GM23338 (cell line): Measurements from ENCODE around the gene EIF4G3. TPM values are rescaled to one million over a fixed set of nuclear protein-coding genes. Genes with fewer than 3 reads are reported as not detected.

ENCODE experiments used
- ATAC-seq: fragments of 200-7000 bp; cut with Tn5 transposase; 3 replicates; pipeline ENCODE4 v1.9.1; 2020
- DNase-seq: peaks from one replicate; pipeline ENCODE4 v3.0.0-alpha.2; 2015; ENCODE audit warnings: low spot score
- H2AFZ ChIP-seq: fragments of 200-600 bp; sonication (generic); 2 replicates; pipeline ENCODE4 v1.8.0; 2016; ENCODE audit warnings: antibody characterized with exemption, mild to moderate bottlenecking, moderate library complexity
- H3F3A ChIP-seq: fragments of 200-600 bp; sonication (generic); replicated peaks from 2 replicates; pipeline ENCODE4 v1.8.0; 2017; ENCODE audit warnings: antibody characterized with exemption, mixed run types, low read depth
- H3K27ac ChIP-seq: fragments of 200-600 bp; sonication (generic); 2 replicates; pipeline ENCODE4 v1.6.1; 2016; ENCODE audit warnings: low read depth
- H3K27me3 ChIP-seq: fragments of 200-600 bp; sonication (generic); 2 replicates; pipeline ENCODE4 v1.8.0; 2016; ENCODE audit warnings: mild to moderate bottlenecking, mixed run types, moderate library complexity; ENCODE audit not compliant: insufficient read depth
- H3K36me3 ChIP-seq: fragments of 200-600 bp; sonication (generic); 2 replicates; pipeline ENCODE4 v1.8.0; 2016; ENCODE audit warnings: mild to moderate bottlenecking; ENCODE audit not compliant: insufficient read depth
- H3K4me1 ChIP-seq: fragments of 200-600 bp; sonication (generic); 2 replicates; pipeline ENCODE4 v1.8.0; 2016; ENCODE audit warnings: mild to moderate bottlenecking, moderate library complexity; ENCODE audit not compliant: insufficient read depth
- H3K4me2 ChIP-seq: fragments of 200-600 bp; sonication (generic); 2 replicates; pipeline ENCODE4 v1.7.1; 2017; ENCODE audit warnings: mixed run types
- H3K4me3 ChIP-seq: fragments of 200-600 bp; sonication (generic); 2 replicates; pipeline ENCODE4 v1.6.1; 2016; ENCODE audit warnings: mixed run types
- H3K79me2 ChIP-seq: fragments of 200-600 bp; sonication (generic); replicated peaks from 2 replicates; pipeline ENCODE4 v1.8.0; 2017; ENCODE audit warnings: mild to moderate bottlenecking; ENCODE audit not compliant: insufficient read depth
- H3K9me2 ChIP-seq: fragments of 200-600 bp; sonication (generic); 2 replicates; pipeline ENCODE4 v1.8.0; 2017; ENCODE audit not compliant: insufficient read depth
- H4K20me1 ChIP-seq: fragments of 200-600 bp; sonication (generic); replicated peaks from 2 replicates; pipeline ENCODE4 v1.8.0; 2017; ENCODE audit warnings: mild to moderate bottlenecking; ENCODE audit not compliant: insufficient read depth
- H3K27ac Mint-ChIP-seq: 2 replicates; pipeline ENCODE4 v1.8.0; 2020; ENCODE audit warnings: inconsistent platforms, mild to moderate bottlenecking, moderate library complexity, mixed read lengths
- H3K27me3 Mint-ChIP-seq: 3 replicates; pipeline ENCODE4 v1.8.0; 2022; ENCODE audit warnings: low read depth, mild to moderate bottlenecking, moderate library complexity, mixed read lengths, inconsistent platforms; ENCODE audit not compliant: insufficient read depth, poor library complexity
- H3K36me3 Mint-ChIP-seq: 3 replicates; pipeline ENCODE4 v1.8.0; 2021; ENCODE audit warnings: low read depth, mild to moderate bottlenecking, inconsistent platforms, moderate library complexity, mixed read lengths
- H3K4me1 Mint-ChIP-seq: 3 replicates; pipeline ENCODE4 v1.8.0; 2020; ENCODE audit warnings: mild to moderate bottlenecking, inconsistent platforms, mixed read lengths
- H3K4me3 Mint-ChIP-seq: 3 replicates; pipeline ENCODE4 v1.8.0; 2021; ENCODE audit warnings: moderate library complexity, mild to moderate bottlenecking, inconsistent platforms, mixed read lengths
- H3K9me3 Mint-ChIP-seq: 3 replicates; pipeline ENCODE4 v1.8.0; 2020; ENCODE audit warnings: moderate library complexity, mild to moderate bottlenecking, inconsistent platforms, mixed read lengths
- CREB1 ChIP-seq: fragments of 250-450 bp; sonication (Bioruptor Pico); IDR thresholded peaks from 2 replicates; pipeline ENCODE4 v1.5.0; 2020; ENCODE audit warnings: low read depth, mild to moderate bottlenecking, moderate library complexity
- CTCF ChIP-seq, 2 experiments: fragments of 200-600 bp in 1 of 2; sonication (generic) in 1 of 2; conservative IDR thresholded peaks; 2 replicates each; pipeline versions ENCODE4 v1.5.1 to v1.6.1; 2016 to 2017; ENCODE audit warnings: antibody characterized with exemption in 2 of 2, low read depth in 2 of 2, mild to moderate bottlenecking in 2 of 2, moderate library complexity in 1 of 2
- EZH2 ChIP-seq: fragments of 200-600 bp; sonication (generic); IDR thresholded peaks from one replicate; pipeline ENCODE4 v1.8.0; 2017; ENCODE audit warnings: antibody characterized with exemption, mild to moderate bottlenecking, low read depth; ENCODE audit not compliant: unreplicated experiment
- NANOG ChIP-seq: IDR thresholded peaks from 2 replicates; pipeline ENCODE4 v1.6.1; 2016; ENCODE audit warnings: antibody characterized with exemption, borderline replicate concordance
- POLR2AphosphoS5 ChIP-seq: IDR thresholded peaks from 2 replicates; pipeline ENCODE4 v1.6.1; 2016; ENCODE audit warnings: antibody characterized with exemption, low read depth
- ZNF114 ChIP-seq: fragments of 250-450 bp; sonication (Bioruptor Pico); IDR thresholded peaks from 2 replicates; pipeline ENCODE4 v1.5.0; 2020; ENCODE audit warnings: mild to moderate bottlenecking, moderate library complexity
- ZNF462 ChIP-seq: fragments of 250-450 bp; sonication (Bioruptor Pico); IDR thresholded peaks from 2 replicates; pipeline ENCODE4 v1.5.0; 2020; ENCODE audit warnings: mild to moderate bottlenecking, moderate library complexity
- polyA plus RNA-seq: library from polyadenylated mRNA; unstranded; fragments of >200 nt; fragmentation: Nextera tagmentation; extraction: Ambion mirVana; gene quantifications from 2 replicates; pipeline ENCODE4 v1.2.1, GENCODE V29; 2016
- total RNA-seq: library from RNA; depleted of rRNA; stranded (reverse); fragments of >200 nt; shearing (Covaris generic); gene quantifications from 2 replicates; pipeline ENCODE4 v1.2.3, GENCODE V29; 2014

The EIF4G3 gene
- total and polyA plus RNA-seq, 2 experiments from 2014 or later, result 37.9 to 68.1 TPM

GRCh38 chr1:21118167-21118566 is 58.5 kb downstream of the EIF4G3 start:
- H3K36me3 Mint-ChIP-seq, result peaks cover 5% of the 10 kb centered on the region; the same call in 2 of the 3 replicates
- no peaks in the 10 kb centered on the region for H3K9me3 Mint-ChIP-seq
- Histone ChIP-seq H3K27ac (no peak overlapping the region), H3F3A (no peaks in the 10 kb centered on the region), H3K36me3 (no peaks in the 10 kb centered on the region), H4K20me1 (peaks cover 19% of the 10 kb centered on the region), H3K4me1 (no peaks in the 10 kb centered on the region), H2AFZ (no peak overlapping the region), H3K4me2 (no peak overlapping the region), H3K27me3 (no peaks in the 10 kb centered on the region), H3K4me3 (no peak overlapping the region), H3K9me2 (no peaks in the 10 kb centered on the region), H3K79me2 (peaks cover 84% of the 10 kb centered on the region)
- no peak for ATAC-seq
- DNase-seq, result no peak
- peaks cover 2% of the 10 kb centered on the region for H3K27me3 Mint-ChIP-seq
- H3K27ac Mint-ChIP-seq, result no peak overlapping the region; the same call in 1 of the 2 replicates
- TF ChIP-seq NANOG (no peak), EZH2 (no peak), ZNF114 (no peak)
- H3K4me3 Mint-ChIP-seq, result no peak overlapping the region
- peaks cover 10% of the 10 kb centered on the region; the same call in 2 of the 3 replicates for H3K4me1 Mint-ChIP-seq

- peaks cover 5% of the 10 kb centered on the region; the same call in 2 of the 3 replicates for H3K36me3 Mint-ChIP-seq
- no peaks in the 10 kb centered on the region for H3K9me3 Mint-ChIP-seq
- no peak overlapping the region for H3K4me3 Mint-ChIP-seq
- H3K27ac Mint-ChIP-seq, result no peak overlapping the region
- no peaks in the 10 kb centered on the region for H3K27me3 ChIP-seq
- H3K27ac ChIP-seq, result no peak overlapping the region
- H3K36me3 ChIP-seq, result no peaks in the 10 kb centered on the region
- no peak for DNase-seq
- no peak overlapping the region for H3K4me2 ChIP-seq
- no peak for TF ChIP-seq CREB1
- no peak for TF ChIP-seq POLR2AphosphoS5
- TF ChIP-seq CTCF (conservative IDR thresholded peaks at IDR 0.05; ENCODE audit: low read depth in 2 of 2), result no peak
- no peak for TF ChIP-seq ZNF462 (CRISPR knock-in tag)
- no peak for TF ChIP-seq NANOG
- no peaks in the 10 kb centered on the region for H3K4me1 ChIP-seq
- peaks cover 2% of the 10 kb centered on the region for H3K27me3 Mint-ChIP-seq
- H3K79me2 ChIP-seq, result peaks cover 81% of the 10 kb centered on the region
- H3K9me2 ChIP-seq, result no peaks in the 10 kb centered on the region
- H3K4me3 ChIP-seq, result no peak overlapping the region
- H3F3A ChIP-seq, result no peaks in the 10 kb centered on the region
- ATAC-seq, result no peak
- peaks cover 8% of the 10 kb centered on the region; the same call in 2 of the 3 replicates for H3K4me1 Mint-ChIP-seq
- H2AFZ ChIP-seq, result no peak overlapping the region
- H4K20me1 ChIP-seq, result peaks cover 19% of the 10 kb centered on the region
Measured at GRCh38 chr1:21117597-21118001, 59.1 kb downstream of the EIF4G3 start.
